Stimulated activated CD4-positive, alpha-beta T cell treated with anti-CD3 and anti-CD28 coated beads, TNF-alpha, amount 100 ng/mL, for 48 hours (primary cell): ENCODE data around the gene LPCAT1.
A peak's percentile ranks its signal among the peaks of the same experiment; 100 is the strongest.
"Not testable (repeated sequence)": the region's sequence is repeated elsewhere in the genome, so short reads cannot be mapped to it uniquely, and the experiment has no call there.

Source experiments
- DNase-seq, 3 donors: peaks; one replicate each; pipeline ENCODE4 v3.0.0-alpha.2; 2020; ENCODE audit warnings: low read depth in 3 of 3

LPCAT1 gene

DNA sequence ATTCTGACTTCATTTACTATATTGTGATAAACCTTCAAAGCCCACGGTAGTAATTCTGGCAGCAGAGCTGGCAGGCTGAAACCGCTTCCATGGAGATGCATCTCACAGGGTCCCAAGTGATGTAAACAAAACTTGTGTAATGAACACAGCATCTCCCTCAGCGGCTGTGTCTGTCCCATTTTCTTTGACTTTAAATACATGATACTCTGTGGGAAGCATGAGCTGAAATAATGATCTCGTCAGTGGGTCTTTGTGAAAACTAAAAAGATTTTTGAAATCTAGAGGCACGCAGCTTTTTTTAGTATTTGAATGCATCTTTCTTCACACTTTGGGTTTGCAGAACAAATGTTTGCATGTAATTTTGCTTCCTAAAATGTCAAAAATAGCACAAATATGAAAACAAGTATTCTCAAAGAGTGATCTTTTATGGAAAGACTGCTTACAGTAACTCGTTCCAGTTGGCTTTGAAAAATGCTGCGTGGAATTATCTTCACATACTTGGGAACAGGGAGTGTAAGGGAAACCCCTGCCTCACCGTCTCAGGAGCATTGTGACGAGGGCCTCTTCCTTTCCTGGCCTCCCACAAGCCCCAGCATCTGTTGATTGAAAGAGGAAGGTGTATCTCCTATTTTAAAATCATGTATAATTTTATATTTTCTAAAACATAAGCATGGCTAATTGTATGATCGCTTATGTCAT is 18.1 kb upstream of the LPCAT1 start:
- DNase-seq: no peak

DNA sequence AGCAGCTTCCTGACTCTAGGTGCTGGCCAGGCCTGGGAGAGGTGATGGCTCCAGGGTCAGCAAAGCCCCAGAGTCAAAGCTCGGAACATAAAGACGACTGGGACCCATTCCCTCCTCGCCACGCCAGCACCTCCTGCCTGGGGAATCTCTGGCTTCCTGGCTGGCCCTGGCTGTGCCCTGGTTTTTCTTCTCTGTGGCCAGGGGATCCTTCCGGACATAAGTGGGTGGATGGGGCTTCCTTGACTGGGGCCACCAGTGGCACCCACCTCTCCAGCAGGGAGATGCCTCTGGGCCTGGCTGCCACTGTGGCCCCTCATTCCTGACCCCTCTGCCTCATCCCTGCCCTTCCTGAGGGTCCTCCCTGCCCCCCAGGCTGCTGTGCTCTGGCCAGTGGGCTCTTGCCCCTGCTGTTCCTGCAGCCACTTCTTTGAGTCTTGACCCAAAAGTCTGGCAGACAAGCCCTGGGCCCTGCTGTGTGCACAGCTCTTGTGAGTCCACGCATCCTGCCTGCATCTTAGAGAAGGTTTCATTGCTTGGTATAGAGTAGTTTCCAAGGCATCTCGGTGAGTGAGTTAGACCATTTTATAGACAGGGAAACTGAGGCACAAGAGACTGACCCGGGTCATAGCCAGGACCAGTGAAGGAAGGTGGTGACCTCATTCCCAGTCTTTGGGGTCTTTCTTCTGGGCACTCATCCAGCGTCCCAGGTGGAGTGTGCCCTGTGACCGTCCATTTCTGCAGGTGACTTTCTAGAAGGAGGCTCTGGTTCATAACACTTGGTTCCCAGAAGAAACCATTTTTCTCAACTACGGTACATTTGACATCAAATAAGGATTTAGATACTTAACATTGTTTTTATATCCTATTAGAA is 17.3 kb upstream of the LPCAT1 start:
- no peak for DNase-seq

- DNase-seq: no peak
Observed at GRCh38 chr5:1540166-1540565, 16.4 kb upstream of the LPCAT1 start.

DNA sequence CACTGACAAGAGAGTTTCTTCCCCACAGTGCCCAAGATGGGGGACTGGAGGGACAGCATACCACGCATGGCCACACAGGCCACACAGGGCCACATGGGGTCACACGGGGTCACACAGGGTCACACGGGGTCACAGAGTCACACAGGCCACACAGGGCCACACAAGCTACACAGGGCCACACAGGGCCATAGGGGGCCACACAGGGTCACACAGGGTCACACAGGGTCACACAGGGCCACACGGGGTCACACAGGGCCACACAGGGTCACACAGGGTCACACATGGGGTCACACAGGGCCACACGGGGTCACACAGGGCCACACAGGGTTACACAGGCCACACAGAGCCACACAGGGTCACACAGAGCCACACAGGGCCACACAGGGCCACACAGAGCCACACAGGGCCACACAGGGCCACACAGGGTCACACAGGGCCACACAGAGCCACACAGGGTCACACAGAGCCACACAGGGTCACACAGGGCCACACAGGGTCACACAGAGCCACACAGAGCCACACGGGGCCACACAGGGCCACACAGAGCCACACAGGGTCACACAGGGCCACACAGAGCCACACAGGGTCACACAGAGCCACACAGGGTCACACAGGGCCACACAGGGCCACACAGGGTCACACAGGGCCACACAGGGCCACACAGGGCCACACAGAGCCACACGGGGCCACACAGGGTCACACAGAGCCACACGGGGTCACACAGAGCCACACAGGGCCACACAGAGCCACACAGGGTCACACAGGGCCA is 15.8 kb upstream of the LPCAT1 start:
- not testable (repeated sequence) for DNase-seq

DNA sequence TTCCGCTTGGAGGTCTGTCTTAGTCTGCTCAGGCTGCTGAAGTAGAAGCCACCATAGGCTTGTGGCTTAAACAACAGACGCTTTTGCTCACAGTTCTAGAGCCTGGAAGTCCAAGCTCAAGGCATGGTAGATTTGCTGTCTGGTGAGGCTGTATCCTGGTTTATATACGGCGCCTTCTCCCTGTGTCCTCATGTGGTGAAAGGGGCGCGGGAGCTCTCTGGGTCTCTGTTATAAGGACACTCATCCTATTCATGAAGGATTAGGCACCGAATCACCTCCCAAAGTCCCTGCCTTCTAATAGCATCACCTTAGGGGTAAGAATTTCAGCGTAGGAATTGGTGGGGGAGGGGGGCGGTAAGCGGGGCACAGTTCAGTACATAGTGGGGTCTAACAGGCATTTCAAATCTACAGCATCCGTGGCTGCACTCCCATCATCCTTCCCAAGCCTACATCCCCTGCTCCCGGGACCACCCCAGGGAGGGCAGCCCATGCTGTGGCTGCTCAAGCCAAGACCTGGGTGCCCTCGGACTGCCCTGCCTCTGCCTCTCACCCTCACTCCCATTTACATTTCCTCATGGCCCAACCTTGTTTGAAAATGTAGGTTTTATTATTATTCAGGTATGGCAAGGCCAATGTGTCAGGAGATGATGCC is 15.1 kb upstream of the LPCAT1 start:
- no peak for DNase-seq

GRCh38 chr5:1538276-1538675 is 14.5 kb upstream of the LPCAT1 start:
- DNase-seq: no peak

GRCh38 chr5:1537603-1538154 is 13.9 kb upstream of the LPCAT1 start:
- DNase-seq: no peak

DNA sequence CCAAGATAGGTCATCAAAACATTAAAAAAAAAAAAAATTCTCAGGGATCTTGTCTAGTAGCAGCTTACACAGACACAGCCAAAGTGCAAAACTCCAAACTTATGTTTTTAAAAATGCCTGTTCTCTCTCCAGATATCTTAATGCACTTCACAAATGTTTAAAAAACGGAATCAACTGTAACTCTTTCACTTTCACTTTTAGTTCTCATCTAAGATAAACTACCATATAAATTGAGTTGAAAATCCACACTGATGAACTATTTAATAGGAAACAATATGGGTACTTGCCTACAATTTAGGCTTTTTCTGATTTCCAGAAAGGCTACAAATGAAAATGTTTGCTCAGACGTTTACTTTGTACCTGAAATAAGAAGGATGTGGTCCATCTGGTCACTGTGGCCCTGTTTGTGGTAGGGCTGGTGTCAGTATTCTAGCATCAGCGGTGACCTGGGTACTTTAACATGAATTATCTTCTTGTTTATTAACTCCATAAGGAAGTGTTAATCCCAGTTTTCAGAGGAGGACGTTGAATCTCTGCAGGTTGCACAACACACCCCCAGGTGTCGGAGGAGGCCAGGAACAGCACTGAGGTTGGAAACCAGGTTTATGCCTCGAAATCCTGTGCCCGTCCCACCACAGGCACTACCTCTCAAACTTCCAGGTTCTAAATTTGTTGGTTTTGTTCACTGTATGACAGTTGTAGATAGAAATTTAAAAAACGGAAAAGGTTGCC is 13.3 kb upstream of the LPCAT1 start:
- DNase-seq: no peak

DNA sequence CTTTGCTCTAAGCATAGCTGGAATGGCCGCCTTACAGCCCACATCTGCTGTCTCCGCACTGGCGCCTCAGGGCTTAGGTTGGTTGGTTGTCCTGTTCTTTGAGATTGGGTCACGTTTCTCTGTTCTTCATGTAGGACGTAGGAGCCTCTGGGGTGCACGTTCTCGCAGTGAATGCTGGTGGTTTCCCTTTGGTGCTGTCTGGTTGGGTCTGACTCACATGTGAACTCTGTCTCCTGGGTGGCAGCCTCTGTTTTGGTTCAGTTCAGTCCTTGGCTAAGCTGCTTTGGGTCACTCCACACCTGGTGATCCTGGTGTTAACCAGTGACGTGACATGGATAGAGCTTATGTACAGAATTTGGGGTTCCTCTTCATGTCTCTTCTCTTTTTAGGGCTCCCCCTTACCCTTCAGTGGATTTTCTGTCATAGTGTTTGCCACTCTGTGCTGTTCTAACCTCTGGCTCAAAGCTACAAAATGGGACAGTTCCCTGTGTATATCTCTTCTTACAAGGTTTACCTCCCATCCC is 12.6 kb upstream of the LPCAT1 start:
- peak; percentile 41 to 70 (median 44) for DNase-seq

DNA sequence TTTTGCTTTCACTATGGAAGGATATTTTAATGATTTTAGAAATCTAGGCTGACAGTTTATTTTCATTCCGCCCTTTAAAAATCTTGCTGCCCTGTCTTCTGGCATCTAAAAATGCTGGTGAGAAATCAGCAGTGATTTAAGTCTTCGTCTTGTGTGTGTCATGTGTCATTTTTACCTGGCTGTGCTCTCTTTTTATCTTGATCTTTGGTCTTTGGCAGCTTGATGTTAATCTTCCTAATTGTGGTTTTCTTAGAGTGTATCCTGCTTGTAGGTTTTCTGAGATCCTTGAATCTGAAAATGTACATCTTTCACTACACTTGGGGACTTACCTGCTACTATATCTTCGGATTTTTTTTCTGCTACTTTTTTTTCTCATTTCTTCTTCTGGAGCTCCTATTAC is 11.9 kb upstream of the LPCAT1 start:
- no peak for DNase-seq

- no peak for DNase-seq
Observed at GRCh38 chr5:1532384-1532783, 8.6 kb upstream of the LPCAT1 start.

DNA sequence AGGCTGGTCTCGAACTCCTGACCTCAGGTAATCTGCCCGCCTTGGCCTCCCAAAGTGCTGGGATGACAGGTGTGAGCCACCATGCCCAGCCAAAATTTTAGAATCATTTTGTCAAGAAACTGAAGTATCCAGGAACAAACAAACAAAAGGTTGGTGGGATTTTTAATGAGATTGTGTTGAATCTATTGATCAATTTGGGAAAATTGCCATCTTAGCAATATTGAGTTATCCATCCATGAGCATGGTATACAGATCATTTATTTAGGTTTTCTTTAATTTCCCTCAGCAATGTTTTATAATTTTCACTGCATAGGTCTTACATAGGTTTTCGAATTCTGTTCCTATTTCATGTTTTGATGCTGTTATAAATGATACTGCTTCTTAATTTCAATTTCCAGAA is 5.7 kb upstream of the LPCAT1 start:
- DNase-seq: no peak

DNA sequence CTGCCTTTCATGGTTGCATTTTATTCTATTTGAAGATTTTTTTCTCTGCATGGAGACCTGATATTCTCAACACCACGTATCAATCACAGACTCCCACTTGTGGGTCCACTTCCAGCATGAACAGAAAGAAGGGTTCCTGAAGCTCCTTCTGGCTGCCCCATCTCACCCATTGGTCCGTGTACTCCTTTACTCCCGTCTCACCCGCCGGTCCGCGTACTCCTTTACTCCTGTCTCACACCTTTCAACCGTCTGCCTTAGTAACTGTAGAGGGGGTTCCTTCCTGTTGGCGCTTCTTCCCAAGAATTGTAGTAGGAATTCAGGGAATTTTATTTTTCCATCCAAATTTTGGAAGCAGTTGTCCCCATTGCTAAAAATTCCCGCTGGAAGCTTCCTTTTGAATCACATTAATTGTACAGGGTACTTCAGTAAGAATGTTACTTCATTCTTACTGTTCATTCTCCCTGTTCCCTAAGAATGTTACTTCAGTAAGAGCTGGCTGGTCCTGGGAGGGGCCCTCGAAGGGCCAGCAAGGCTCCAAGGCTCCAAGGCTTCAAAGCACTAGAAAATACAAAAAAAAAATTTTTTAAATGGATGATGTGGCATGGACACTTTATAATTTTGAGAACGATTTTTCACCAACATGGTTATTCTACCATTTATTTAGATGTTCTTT is 3.9 kb upstream of the LPCAT1 start:
- DNase-seq: no peak

DNA sequence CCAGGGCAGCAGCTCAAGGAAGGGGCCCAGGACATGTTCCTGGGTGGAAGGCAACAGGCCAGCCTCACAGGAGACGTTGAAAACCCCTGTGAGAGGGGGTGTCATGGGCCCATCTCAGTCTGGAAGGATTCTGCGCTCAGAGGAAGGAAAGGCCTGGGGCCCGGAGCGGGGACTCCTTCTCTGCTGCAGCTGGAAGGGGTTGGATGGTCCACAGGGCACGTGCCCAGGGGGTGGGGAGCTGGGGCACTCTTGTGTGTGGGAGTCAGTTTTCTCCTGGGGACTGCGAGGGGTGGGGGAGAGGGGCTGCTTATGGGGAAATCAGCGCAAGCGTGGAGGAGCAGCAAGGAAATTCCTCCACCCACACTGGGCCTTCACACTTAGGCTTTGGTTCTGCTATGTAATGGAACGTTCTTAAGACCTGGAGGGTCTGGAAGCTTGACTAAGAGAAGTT is 2.9 kb upstream of the LPCAT1 start:
- DNase-seq: no peak

- DNase-seq: no peak
Observed at GRCh38 chr5:1526190-1526631, 2.5 kb upstream of the LPCAT1 start.

DNA sequence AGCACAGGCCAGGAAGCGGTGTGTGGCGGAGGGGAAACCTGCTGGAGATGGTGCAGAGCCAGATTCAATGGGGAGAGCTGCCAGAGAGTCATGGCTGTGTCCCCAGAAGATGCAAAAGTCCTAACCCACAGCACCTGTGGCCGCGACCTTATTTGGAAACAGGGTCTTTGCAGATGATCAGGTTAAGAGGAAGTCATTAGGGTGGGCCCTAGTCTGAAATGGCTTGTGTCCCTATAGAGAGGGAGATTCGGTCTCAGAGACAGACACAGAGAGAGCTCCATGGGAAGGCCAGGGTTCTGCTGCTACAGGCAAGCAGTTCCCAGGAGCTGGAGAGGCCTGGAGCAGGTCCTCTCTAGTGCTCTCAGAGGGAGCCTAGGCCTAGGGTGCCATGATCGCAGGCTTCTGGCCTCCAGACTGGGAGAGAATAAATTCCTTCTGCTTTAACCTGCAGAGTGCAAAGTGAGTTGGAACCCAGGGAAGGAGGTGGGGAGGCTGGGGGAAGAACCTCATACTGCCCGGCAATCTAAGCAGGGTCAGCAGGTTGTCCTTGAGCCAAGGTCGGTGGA is 1.9 kb upstream of the LPCAT1 start:
- no peak for DNase-seq

DNA sequence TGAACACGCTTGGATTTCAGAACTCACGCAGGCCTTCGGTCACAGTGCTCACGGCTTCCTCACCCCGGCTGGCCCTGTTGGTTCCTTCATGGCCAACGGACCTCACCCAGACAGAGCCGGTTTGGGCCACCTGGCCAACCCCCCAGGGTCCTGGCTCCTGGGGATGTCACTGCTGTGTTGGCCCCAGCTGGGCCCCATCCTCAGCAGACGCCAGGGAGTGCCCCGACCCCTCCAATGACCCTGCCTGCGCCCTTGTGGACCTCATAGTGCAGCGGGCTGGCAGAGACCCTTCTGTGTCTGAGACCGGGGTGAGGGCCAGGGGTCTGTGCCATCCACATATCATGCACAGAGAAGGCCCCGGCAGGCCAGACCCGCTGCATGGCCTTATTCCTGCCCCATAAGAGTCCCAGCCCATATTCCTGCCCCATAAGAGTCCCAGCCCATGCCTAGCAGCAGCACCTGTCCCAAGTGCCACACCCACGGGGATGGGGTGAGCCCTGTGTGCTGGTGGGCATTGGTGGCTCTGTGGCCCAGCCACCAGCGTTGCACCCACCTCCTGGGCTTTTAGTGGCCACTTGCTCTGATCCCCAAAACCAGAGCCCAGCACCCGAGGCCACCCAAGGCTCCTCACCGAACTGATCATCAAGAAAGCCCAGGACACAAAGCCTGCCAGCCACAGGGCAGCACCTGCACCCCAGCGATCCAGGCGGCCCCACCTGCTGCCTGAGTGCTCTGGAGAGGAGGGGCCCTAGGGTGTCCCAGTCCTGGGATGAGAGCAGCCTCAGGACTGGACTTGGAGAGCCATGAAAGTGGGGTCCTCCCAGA is 1.3 kb upstream of the LPCAT1 start:
- DNase-seq: no peak

GRCh38 chr5:1524481-1524798 is 680 bp upstream of the LPCAT1 start:
- no peak for DNase-seq

GRCh38 chr5:1523480-1523792 is 324 bp downstream of the LPCAT1 start:
- DNase-seq: no peak
